ENCODE data around the gene C6orf47.

The C6orf47 gene

GRCh38 chr6:31658983-31659648 is 1.5 kb downstream of the C6orf47 start:
- no peak for DNase-seq

- DNase-seq: no peak
Measured at GRCh38 chr6:31658158-31658688, 2.4 kb downstream of the C6orf47 start.

- peak in 1 of 5 donors; percentile 62 for DNase-seq
Measured at GRCh38 chr6:31657406-31658157, 3.0 kb downstream of the C6orf47 start.

- DNase-seq: no peak
Measured at GRCh38 chr6:31655349-31656237, 5.0 kb downstream of the C6orf47 start, which contains the start of gene APOM. APOM (plus strand) TSS chr6:31655894; CDS start chr6:31655967, 73 bp downstream.

GRCh38 chr6:31654574-31655348 is 5.8 kb downstream of the C6orf47 start:
- no peak for DNase-seq

- peak in 4 of 5 donors; percentile 68 to 85 (median 78) for DNase-seq
Measured at GRCh38 chr6:31652925-31653724, 7.5 kb downstream of the C6orf47 start.

- DNase-seq: peak in 1 of 5 donors; percentile 78
Measured at GRCh38 chr6:31651602-31652191, 8.9 kb downstream of the C6orf47 start.

- DNase-seq: no peak
Measured at GRCh38 chr6:31645325-31645724, 15.3 kb downstream of the C6orf47 start.

GRCh38 chr6:31643818-31644454 is 16.6 kb downstream of the C6orf47 start:
- no peak for DNase-seq

GRCh38 chr6:31642798-31643570 is 17.6 kb downstream of the C6orf47 start:
- no peak for DNase-seq

GRCh38 chr6:31641370-31641769 is 19.2 kb downstream of the C6orf47 start:
- DNase-seq: no peak

GRCh38 chr6:31640612-31641011 is 20.0 kb downstream of the C6orf47 start:
- DNase-seq: no peak

GRCh38 chr6:31639449-31639861 is 21.1 kb downstream of the C6orf47 start:
- no peak for DNase-seq

GRCh38 chr6:31639043-31639442 is 21.5 kb downstream of the C6orf47 start:
- no peak for DNase-seq

- no peak for DNase-seq
Measured at GRCh38 chr6:31636698-31637596, 23.6 kb downstream of the C6orf47 start.

- no peak for DNase-seq
Measured at GRCh38 chr6:31634969-31635575, 25.5 kb downstream of the C6orf47 start.

GRCh38 chr6:31634131-31634530 is 26.4 kb downstream of the C6orf47 start:
- no peak for DNase-seq

- no peak for DNase-seq
Measured at GRCh38 chr6:31633447-31633846, 27.1 kb downstream of the C6orf47 start.

Measured in T-helper 1 cell (primary cell).